Stimulated activated CD4-positive, alpha-beta T cell treated with anti-CD3 and anti-CD28 coated beads, Interleukin-2, amount 100 ng/mL, for 24 hours (primary cell): ENCODE measurements around the gene PPP1R37.

Experiments used
- DNase-seq, 2 donors: peaks; one replicate each; pipeline ENCODE4 v3.0.0-alpha.2; 2020

The PPP1R37 gene

DNA sequence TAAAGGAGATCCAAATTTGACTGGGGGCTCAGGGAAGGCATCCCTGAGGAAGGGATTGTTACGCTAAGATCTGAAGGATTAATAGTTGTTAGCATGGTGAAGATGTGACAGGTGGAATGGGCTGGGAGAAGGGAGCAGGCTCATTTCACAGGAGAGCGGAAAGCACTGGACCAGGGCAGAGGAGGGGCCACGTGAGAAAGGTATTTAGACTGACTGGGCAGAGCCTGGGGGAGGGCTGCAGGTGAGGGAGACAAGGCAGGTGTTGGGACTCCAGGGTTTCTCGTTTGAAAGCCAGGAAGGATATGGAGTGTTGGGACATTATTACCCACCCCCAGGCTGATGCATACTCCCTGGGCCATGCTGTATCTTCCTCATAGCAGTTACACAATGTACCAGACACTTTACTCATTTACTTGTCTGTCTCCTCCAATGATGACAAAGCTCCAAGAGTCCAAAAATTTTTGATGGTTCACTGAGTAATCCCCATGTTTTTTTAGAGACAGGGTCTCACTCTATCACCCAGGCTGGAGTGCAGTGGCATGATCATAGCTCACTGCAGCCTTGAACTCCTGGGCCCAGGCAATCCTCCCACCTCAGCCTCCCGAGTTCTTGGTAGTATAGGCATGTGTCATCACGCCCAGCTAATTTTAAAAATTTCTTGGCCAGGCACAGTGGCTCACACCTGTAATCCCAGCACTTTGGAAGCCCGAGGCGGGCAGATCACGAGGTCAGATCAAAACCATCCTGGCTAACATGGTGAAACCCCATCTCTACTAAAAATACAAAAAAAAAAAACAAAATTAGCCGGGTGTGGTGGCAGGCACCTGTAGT, 82.8 kb downstream of the PPP1R37 start:
- DNase-seq, result no peak

GRCh38 chr19:45177817-45178261, 84.9 kb downstream of the PPP1R37 start, which contains the start of gene TRAPPC6A:
TSS of gene TRAPPC6A (minus strand) at chr19:45178237. CDS start at chr19:45178218, 19 bp downstream.
- DNase-seq, result no peak

GRCh38 chr19:45178262-45179071, 85.5 kb downstream of the PPP1R37 start, which contains the start of gene BLOC1S3:
TSS of gene BLOC1S3 (plus strand) at chr19:45178784. CDS start at chr19:45179297, 513 bp downstream.
- peak; percentile 100 for DNase-seq

GRCh38 chr19:45179072-45179891, 86.3 kb downstream of the PPP1R37 start:
- peak; percentile 43 to 57 for DNase-seq

DNA sequence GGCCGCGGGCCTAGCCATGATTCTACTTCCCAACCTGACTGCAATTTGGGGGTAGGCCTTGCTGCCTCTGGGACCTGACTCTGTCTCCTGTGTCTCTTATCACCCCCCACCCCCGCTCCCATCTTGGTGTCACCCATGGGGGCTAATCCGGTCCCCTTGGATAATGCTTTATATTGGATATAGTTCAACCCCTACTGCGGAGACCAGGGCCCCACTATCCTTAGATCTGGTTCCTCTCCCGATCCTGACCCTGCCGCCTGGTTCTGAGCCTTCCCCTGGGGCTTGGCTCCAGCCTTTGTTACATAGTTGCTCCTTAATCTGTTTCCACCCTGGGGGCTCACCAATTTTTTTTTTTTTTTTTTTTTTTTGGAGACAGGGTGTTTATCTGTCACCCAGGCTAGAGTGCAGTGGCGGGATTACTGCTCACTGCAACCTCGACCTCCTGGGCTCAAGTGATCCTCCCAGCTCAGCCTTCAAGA, 87.0 kb downstream of the PPP1R37 start:
- no peak for DNase-seq

- DNase-seq, result no peak
These were observed 88.0 kb downstream of the PPP1R37 start for GRCh38 chr19:45180936-45181335.

- DNase-seq, result no peak
These were observed 89.8 kb downstream of the PPP1R37 start for GRCh38 chr19:45182758-45183157.

DNA sequence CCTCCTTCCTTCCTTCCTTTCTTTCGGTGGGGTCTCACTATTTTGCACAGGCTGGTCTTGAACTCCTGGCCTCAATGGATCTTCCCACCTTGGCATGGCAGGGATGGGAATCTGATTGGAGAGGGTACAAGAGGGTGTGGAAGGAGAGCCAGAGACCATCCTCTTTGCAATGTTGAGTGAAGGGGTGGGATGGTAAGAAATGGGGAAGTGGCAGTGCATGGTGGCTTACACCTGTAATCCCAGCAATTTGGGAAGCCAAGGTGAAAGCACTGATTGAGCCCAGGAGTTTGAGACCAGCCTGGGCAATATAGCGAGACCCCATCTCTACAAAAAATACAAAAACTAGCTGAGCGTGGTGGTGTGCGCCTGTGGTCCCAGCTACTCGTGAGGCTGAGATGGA, 91.1 kb downstream of the PPP1R37 start:
- no peak for DNase-seq

DNA sequence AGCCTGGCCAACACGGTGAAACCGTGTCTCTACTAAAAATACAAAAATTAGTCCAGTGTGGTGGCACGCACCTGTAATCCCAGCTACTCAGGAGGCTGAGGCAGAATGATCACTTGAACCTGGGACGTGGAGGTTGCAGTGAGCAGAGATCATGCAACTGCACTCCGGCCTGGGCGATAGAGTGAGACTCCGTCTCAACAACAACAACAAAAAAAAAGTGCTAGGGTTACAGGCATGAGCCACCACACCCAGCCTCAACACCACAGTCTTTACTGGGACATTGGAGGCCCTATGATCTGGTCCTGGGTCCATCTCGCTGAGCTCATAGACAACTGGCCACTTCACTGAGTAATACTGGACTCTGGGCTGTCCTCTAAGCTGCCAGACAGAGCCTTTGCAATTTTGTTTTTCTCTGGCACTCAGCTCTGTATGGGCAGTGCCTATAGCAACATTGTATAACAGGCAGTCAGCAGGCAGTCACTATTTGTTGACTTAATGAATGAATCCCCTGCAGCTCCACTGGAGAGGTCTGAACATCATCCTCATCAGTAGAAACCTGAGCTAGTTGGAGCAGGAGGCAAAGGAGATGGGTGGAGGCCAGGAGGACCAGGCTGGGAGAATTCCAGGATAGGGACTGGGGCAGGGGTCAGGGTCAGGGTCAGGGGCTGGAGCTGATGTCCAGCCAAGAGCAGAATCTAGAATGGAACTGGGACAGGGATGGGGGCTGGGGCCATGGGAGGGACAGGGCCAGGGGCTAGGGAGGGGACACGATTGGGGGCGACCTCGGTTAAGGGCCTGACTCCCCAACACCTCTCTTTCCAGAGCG, 93.7 kb downstream of the PPP1R37 start:
- no peak for DNase-seq

DNA sequence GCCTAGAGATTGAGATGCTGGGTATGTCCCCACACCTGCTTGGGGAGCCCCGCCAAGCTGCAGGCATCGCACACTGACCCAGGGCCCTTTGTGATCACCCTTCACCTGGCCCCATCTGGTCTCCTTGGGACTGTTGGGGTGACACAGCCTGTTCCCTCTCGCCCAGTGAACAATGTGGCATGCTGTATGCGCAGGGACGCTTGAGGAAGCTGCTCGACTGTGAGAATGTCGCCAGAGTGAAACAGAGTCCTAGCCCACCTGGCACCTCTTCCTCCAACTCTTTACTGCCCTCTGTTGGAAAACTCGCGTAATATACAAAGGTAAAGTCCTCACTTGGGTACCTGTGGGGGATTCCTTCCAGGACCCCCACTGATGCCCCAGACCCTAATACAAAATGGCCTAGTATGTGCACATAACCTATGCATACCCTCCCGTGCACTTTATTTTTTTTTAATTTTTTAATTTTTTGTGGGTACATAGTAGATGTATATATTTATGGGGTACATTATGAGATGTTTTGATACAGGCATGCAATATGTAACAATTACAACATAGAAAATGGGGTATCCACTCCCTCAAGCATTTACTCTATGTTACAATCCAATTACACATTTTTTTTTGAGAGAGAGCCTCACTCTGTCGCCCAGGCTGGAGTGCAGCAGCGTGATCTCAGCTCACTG, 94.6 kb downstream of the PPP1R37 start:
- DNase-seq, result no peak

DNA sequence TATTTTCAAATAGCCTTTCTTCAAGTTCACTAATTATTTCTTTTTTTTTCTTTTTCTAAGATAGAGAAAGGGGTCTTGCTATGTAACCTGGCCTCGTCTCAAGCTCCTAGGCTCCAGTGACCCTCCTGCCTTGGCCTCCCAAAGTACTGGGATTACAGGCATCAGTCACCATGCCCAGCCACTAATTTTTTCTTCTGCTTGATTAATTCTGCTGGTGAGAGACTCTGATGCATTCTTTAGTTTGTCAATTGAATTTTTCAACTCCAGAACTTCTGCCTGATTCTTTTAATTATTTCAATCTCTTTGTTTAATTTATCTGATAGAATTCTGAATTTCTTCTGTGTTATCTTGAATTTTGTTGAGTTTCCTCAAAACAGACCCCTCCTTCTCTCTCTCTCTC, 97.0 kb downstream of the PPP1R37 start:
- no peak for DNase-seq

- no peak for DNase-seq
These were observed 98.4 kb downstream of the PPP1R37 start for GRCh38 chr19:45191375-45191774.

DNA sequence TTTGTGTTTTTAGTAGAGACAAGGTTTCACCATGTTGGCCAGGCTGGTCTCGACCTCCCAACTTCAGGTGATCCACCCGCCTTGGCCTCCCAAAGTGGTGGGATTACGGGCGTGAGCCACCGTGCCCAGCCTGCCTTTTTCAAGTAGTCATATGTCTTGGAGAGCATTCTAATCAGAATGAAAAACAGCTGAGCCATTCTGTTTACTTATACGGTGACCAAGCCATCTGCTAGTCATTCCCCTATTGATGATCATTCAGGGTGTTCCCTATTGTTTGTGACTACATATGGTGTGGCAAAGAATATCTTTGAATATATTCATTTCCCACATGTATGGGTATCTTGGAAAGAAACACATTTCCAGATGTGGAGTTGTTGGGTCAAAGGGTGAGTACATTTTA, 102.8 kb downstream of the PPP1R37 start:
- DNase-seq, result no peak
